Neutrophil (primary cell): Measurements from ENCODE around the gene LAMA5.

ENCODE experiments used
- H3K27ac ChIP-seq: fragments of 200-600 bp; sonication (generic); 2 replicates; pipeline ENCODE4 v1.5.1; 2016; ENCODE audit warnings: mild to moderate bottlenecking, moderate library complexity
- H3K27me3 ChIP-seq: fragments of 200-600 bp; sonication (generic); 2 replicates; pipeline ENCODE4 v1.6.0; 2016; ENCODE audit warnings: mild to moderate bottlenecking
- H3K36me3 ChIP-seq: fragments of 200-600 bp; sonication (generic); 2 replicates; pipeline ENCODE4 v1.5.1; 2017
- H3K4me1 ChIP-seq, 2 experiments: fragments of 200-600 bp in 1 of 2; sonication (generic) in 1 of 2; 1 replicate in 1 of 2; 2 replicates in 1 of 2; pipeline versions ENCODE4 v1.5.1 to v1.6.1; 2013 to 2016; ENCODE audit warnings: low read depth in 1 of 2, low read length in 1 of 2, mild to moderate bottlenecking in 1 of 2, moderate library complexity in 1 of 2; ENCODE audit not compliant: control insufficient read depth in 1 of 2, insufficient read depth in 1 of 2
- H3K4me3 ChIP-seq, 2 experiments: fragments of 200-600 bp in 1 of 2; sonication (generic) in 1 of 2; 1 replicate in 1 of 2; 2 replicates in 1 of 2; pipeline ENCODE4 v1.5.1; 2013 to 2016; ENCODE audit warnings: low read depth in 1 of 2, low read length in 1 of 2, mild to moderate bottlenecking in 1 of 2, moderate library complexity in 1 of 2
- H3K9me3 ChIP-seq: fragments of 200-600 bp; sonication (generic); 2 replicates; pipeline ENCODE4 v1.5.1; 2016
- CTCF ChIP-seq: fragments of 200-600 bp; sonication (generic); IDR thresholded peaks from 2 replicates; pipeline ENCODE4 v1.5.1; 2016; ENCODE audit warnings: antibody characterized with exemption

Gene LAMA5

GRCh38 chr20:62367136-62367632 is at the start of gene LAMA5:
TSS of gene LAMA5 (minus strand) at chr20:62367312. CDS start at chr20:62367245, 67 bp downstream.
- Histone ChIP-seq H3K27ac (no peak within 1 kb of the TSS), H3K36me3 (no peaks in the 10 kb centered on the region), H3K27me3 (peaks cover 92% of the 10 kb centered on the region), H3K9me3 (no peaks in the 10 kb centered on the region), H3K4me1 (peaks cover 5 to 18% of the 10 kb centered on the region in 2 experiments), H3K4me3 (peak within 1 kb of the TSS in 1 of 2 experiments; percentile 40)
- no peak for TF ChIP-seq CTCF

GRCh38 chr20:62415354-62416111 is 48.4 kb upstream of the LAMA5 start:
- no peaks in the 10 kb centered on the region for H3K36me3 ChIP-seq
- no peaks in the 10 kb centered on the region for H3K9me3 ChIP-seq
- no peak for TF ChIP-seq CTCF
- peaks cover 6% of the 10 kb centered on the region for H3K27me3 ChIP-seq
- H3K4me3 ChIP-seq = no peak overlapping the region
- no peak overlapping the region for H3K27ac ChIP-seq
- no peaks in the 10 kb centered on the region for H3K4me1 ChIP-seq

GRCh38 chr20:62413896-62414481 is 46.9 kb upstream of the LAMA5 start:
- Histone ChIP-seq H3K4me1 (peaks cover 6 to 9% of the 10 kb centered on the region in 2 experiments), H3K4me3 (no peak overlapping the region), H3K27ac (no peak overlapping the region), H3K27me3 (peaks cover 18% of the 10 kb centered on the region), H3K36me3 (no peaks in the 10 kb centered on the region), H3K9me3 (no peaks in the 10 kb centered on the region)
- TF ChIP-seq CTCF = no peak

GRCh38 chr20:62413025-62413570 is 46.0 kb upstream of the LAMA5 start:
- Histone ChIP-seq H3K4me1 (peaks cover 6 to 10% of the 10 kb centered on the region in 2 experiments), H3K27ac (no peak overlapping the region), H3K27me3 (peaks cover 18% of the 10 kb centered on the region), H3K9me3 (no peaks in the 10 kb centered on the region), H3K4me3 (no peak overlapping the region), H3K36me3 (no peaks in the 10 kb centered on the region)
- TF ChIP-seq CTCF = no peak

GRCh38 chr20:62412194-62413024 is 45.3 kb upstream of the LAMA5 start:
- H3K27ac ChIP-seq = no peak overlapping the region
- no peaks in the 10 kb centered on the region for H3K9me3 ChIP-seq
- no peak overlapping the region for H3K4me3 ChIP-seq
- H3K4me1 ChIP-seq = peaks cover 11 to 17% of the 10 kb centered on the region in 2 experiments
- H3K36me3 ChIP-seq = no peaks in the 10 kb centered on the region
- H3K27me3 ChIP-seq = peaks cover 18% of the 10 kb centered on the region
- no peak for TF ChIP-seq CTCF
